HG02852 (cell line): Measurements from ENCODE around the gene ZDHHC12.
"Not testable (repeated sequence)": the region's sequence is repeated elsewhere in the genome, so short reads cannot be mapped to it uniquely, and the experiment has no call there.

ENCODE experiments used
- ATAC-seq: cut with Tn5 transposase; IDR thresholded peaks from one replicate; pipeline ENCODE4 v1.9.1; 2021; ENCODE audit warnings: mild to moderate bottlenecking, moderate library complexity; ENCODE audit not compliant: unreplicated experiment

ZDHHC12 gene

GRCh38 chr9:128712451-128713410, 11.2 kb downstream of the ZDHHC12 start:
- no peak for ATAC-seq

- ATAC-seq, result no peak
Measured at GRCh38 chr9:128707446-128707845, 16.5 kb downstream of the ZDHHC12 start.

GRCh38 chr9:128706671-128707381, 17.1 kb downstream of the ZDHHC12 start:
- ATAC-seq, result no peak

GRCh38 chr9:128706045-128706444, 17.9 kb downstream of the ZDHHC12 start:
- ATAC-seq, result no peak

GRCh38 chr9:128705051-128705965, 18.6 kb downstream of the ZDHHC12 start:
- no peak for ATAC-seq

- ATAC-seq, result no peak
Measured at GRCh38 chr9:128704356-128704670, 19.6 kb downstream of the ZDHHC12 start.

GRCh38 chr9:128703616-128704355, 20.1 kb downstream of the ZDHHC12 start:
- no peak for ATAC-seq

GRCh38 chr9:128702949-128703615, 20.8 kb downstream of the ZDHHC12 start:
- peak; percentile 12 for ATAC-seq

GRCh38 chr9:128702445-128702948, 21.4 kb downstream of the ZDHHC12 start, which contains the start of gene PKN3:
Gene PKN3, plus strand, starts transcription at chr9:128702503. Its CDS starts 413 bp downstream, at chr9:128702916.
- peak; percentile 74 for ATAC-seq

GRCh38 chr9:128701227-128701854, 22.6 kb downstream of the ZDHHC12 start:
- ATAC-seq, result no peak

GRCh38 chr9:128699096-128699795, 24.7 kb downstream of the ZDHHC12 start:
- ATAC-seq, result not testable (repeated sequence)

GRCh38 chr9:128696923-128697707, 26.8 kb downstream of the ZDHHC12 start:
- ATAC-seq, result no peak

- no peak for ATAC-seq
Measured at GRCh38 chr9:128694344-128694743, 29.6 kb downstream of the ZDHHC12 start.

- ATAC-seq, result not testable (repeated sequence)
Measured at GRCh38 chr9:128693738-128694137, 30.2 kb downstream of the ZDHHC12 start.

GRCh38 chr9:128690684-128691034, 33.3 kb downstream of the ZDHHC12 start:
- no peak for ATAC-seq

- ATAC-seq, result no peak
Measured at GRCh38 chr9:128689820-128690683, 33.9 kb downstream of the ZDHHC12 start.

- peak; percentile 20 for ATAC-seq
Measured at GRCh38 chr9:128689293-128689774, 34.6 kb downstream of the ZDHHC12 start.
